Heart right ventricle (tissue), 16 donors: ENCODE results near the gene LPP. TPM values are rescaled to one million over a fixed set of nuclear protein-coding genes. Genes with fewer than 3 reads are reported as not detected.

Source experiments
- ATAC-seq, 8 donors: fragments of 200-7000 bp; cut with Tn5 transposase; one replicate each; pipeline ENCODE4 v1.9.1; 2020; ENCODE audit warnings: mild to moderate bottlenecking in 8 of 8, moderate library complexity in 8 of 8, moderate number of reproducible peaks in 1 of 8
- DNase-seq, 2 donors: peaks; one replicate each; pipeline ENCODE4 v3.0.0-alpha.2; 2020
- H3K27ac ChIP-seq, 10 donors: fragments of 200-600 bp; sonication (generic) in 2 of 10; one replicate each; pipeline versions ENCODE4 v1.5.0 to v1.8.0; 2020 to 2022; ENCODE audit warnings: mild to moderate bottlenecking in 3 of 10
- H3K27me3 ChIP-seq, 7 donors: fragments of 200-600 bp; one replicate each; pipeline ENCODE4 v1.8.0; 2021 to 2022; ENCODE audit warnings: mild to moderate bottlenecking in 2 of 7
- H3K36me3 ChIP-seq, 9 donors: fragments of 200-600 bp; sonication (generic) in 1 of 9; one replicate each; pipeline versions ENCODE4 v1.5.0 to v1.8.0; 2020 to 2022; ENCODE audit warnings: mild to moderate bottlenecking in 2 of 9
- H3K4me1 ChIP-seq, 9 donors: fragments of 200-600 bp; sonication (generic) in 1 of 9; one replicate each; pipeline versions ENCODE4 v1.5.0 to v1.8.0; 2020 to 2022; ENCODE audit warnings: mild to moderate bottlenecking in 4 of 9
- H3K4me3 ChIP-seq, 10 donors: fragments of 200-600 bp; sonication (generic) in 2 of 10; one replicate each; pipeline versions ENCODE4 v1.5.0 to v1.8.0; 2020 to 2022; ENCODE audit warnings: mild to moderate bottlenecking in 7 of 10, moderate library complexity in 2 of 10
- H3K9me3 ChIP-seq, 11 donors: fragments of 200-600 bp in 10 of 11; sonication (generic) in 2 of 11; one replicate each; pipeline versions ENCODE4 v1.5.0 to v1.8.0; 2013 to 2022; ENCODE audit warnings: mild to moderate bottlenecking in 2 of 11, control low read depth in 1 of 11, moderate library complexity in 1 of 11
- CTCF ChIP-seq, 9 donors: fragments of 200-600 bp; sonication (generic) in 2 of 9; IDR thresholded peaks; one replicate each; pipeline versions ENCODE4 v1.5.0 to v1.8.0; 2021 to 2022; ENCODE audit warnings: antibody characterized with exemption in 9 of 9, mild to moderate bottlenecking in 5 of 9, moderate library complexity in 1 of 9
- WGBS, 2 donors: extraction: QIAGEN DNeasy Blood & Tissue Kit; methylation state at CpG; one replicate each; pipeline ENCODE4 v1.1.7; 2013; ENCODE audit warnings: inconsistent platforms in 1 of 2; 5-methylcytosine and 5-hydroxymethylcytosine counted together
- intact Hi-C, 10 donors: fragments of 100-400 bp; cut with DNase I; formaldehyde crosslinking; loops; one replicate each; pipeline versions ENCODE4 v1.11.1 to v1.14.2; 2022
- polyA plus RNA-seq, 2 donors: library from polyadenylated mRNA; stranded (reverse); fragments of 200-250 nt; gene quantifications; one replicate each; pipeline ENCODE4 v1.2.3, GENCODE V29; 2013
- total RNA-seq, 10 donors: library from RNA; stranded (reverse); fragmentation: NEBNext Ultra II Directional in 3 of 10; extraction: Animal tissue kit (Norgen Biotek cat#: 25700) in 3 of 10; gene quantifications; one replicate each; pipeline versions ENCODE4 v1.2.1 to v1.2.4, GENCODE V29; 2021 to 2023
- donor health status: Arrhythmogenic right ventricular cardiomyopathy.
- donor health status: ischemic (EF 13 %, LVEDD 7.1; RV severe dilation, severe dysfunction).
- donor health status: healthy with polysubstance abuse.
- donor health status: DM: no; HTN: yes; CAD: no.
- donor health status: DM: no; HTN: no; CAD: no.
- donor health status: ischemic (EF 25% LVEDD 6.9; RV normal size, moderate dysfunction).
- donor health status: ischemic (EF 25% LVEDD 5.7; RV mildly dilated, moderate dysfunction).
- donor health status: healthy.
- donor health status: DM: yes; HTN: yes; CAD: no.
- donor health status: Ischemic cardiomyopathy.
- donor health status: ischemic (EF 35%, LVEDD 5.7; RV mildly dilated, moderate dysfunction).
- donor health status: nonischemic (EF 11% LVEDD 7.7; RV severe dilation, severe dysfunction).
- donor health status: DM: yes; HTN: yes; CAD: no.
- donor health status: PGD.
- donor health status: ischemic (EF 29% LVEDD 5.4; RV normal size, mild dysfunction).
- donor health status: nonischemic (EF 23%, LVEDD 6.1; RV moderate dilation, normal function).

LPP gene
- total and polyA plus RNA-seq, 12 donors: 8.5 to 188 (median 140) TPM

DNA sequence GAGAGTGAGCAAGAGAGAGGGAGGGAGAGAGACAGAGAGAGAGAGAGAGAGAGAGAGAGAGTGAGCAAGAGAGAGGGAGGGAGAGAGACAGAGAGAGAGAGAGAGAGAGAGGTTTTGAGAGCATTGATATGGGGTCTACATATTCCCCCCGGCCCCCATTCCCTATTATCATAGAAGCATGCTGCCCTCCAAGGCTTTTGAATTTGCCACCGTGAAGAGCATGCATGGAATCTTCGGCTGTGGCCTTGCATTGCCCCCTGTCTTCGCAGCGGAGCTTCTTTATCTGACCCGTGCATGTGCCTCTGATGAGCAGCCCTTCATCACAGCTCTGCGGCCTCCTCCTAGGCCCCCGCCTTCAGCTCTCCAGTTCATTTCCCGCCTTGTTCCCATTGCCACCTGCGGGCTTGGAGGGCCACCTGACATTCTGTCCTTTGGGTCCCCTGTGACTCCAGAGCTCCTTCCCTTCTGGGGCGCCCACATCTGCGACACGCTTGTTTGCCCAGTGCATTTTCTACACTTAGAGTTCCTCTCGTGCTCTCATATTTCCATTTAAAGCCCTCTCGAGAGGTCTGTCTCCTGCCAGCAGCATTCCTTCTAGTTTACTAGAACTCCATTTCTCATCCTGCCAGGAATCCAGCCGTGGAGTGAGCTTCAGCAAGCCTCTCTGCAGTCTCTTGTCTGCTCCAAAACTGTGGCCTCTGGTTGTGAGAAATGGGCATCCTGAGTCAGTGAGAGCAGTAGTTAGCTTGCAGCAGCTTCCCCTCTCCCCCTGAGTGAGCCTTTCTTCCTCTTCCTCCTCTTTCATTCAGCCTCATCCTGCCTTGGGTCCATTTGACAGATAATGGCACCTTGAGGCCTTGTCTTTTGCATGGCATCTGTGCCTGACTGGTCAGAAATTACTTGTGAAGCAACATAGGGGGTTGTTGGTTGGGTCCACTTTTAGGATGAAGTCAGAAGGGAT is 25.3 kb downstream of the LPP start:
- H3K27me3 ChIP-seq: no peaks in the 10 kb centered on the region
- H3K27ac ChIP-seq: peak overlapping the region; percentile 70 to 87 (median 80)
- H3K36me3 ChIP-seq: peaks cover 0 to 30% (median 0%) of the 10 kb centered on the region in 9 donors
- H3K9me3 ChIP-seq: no peaks in the 10 kb centered on the region
- WGBS, 2 donors: 35 to 44% methylated on average over 16 of the region's 16 CpGs
- H3K4me3 ChIP-seq: no peak overlapping the region
- H3K4me1 ChIP-seq: peaks cover 9 to 92% (median 43%) of the 10 kb centered on the region in 9 donors
- DNase-seq (peak in 1 of 2 donors; percentile 59), ATAC-seq (peak; percentile 49 to 86 (median 74))
- intact Hi-C loops: no loop called here
- peak in 2 of 9 donors; percentile 36 for TF ChIP-seq CTCF (IDR thresholded peaks at IDR 0.05)

- peaks cover 9 to 94% (median 43%) of the 10 kb centered on the region in 9 donors for H3K4me1 ChIP-seq
- H3K27ac ChIP-seq: peak overlapping the region; percentile 70 to 87 (median 80)
- TF ChIP-seq CTCF (IDR thresholded peaks at IDR 0.05): no peak
- H3K4me3 ChIP-seq: no peak overlapping the region
- no peaks in the 10 kb centered on the region for H3K27me3 ChIP-seq
- ATAC-seq: peak in 3 of 8 donors; percentile 12 to 35 (median 13)
- DNase-seq: no peak
- WGBS, 2 donors: 55 to 68% methylated on average over 7 of the region's 7 CpGs
- intact Hi-C loops: no loop called here
- peaks cover 0 to 27% (median 0%) of the 10 kb centered on the region in 9 donors for H3K36me3 ChIP-seq
- no peaks in the 10 kb centered on the region for H3K9me3 ChIP-seq
These were observed 26.2 kb downstream of the LPP start for GRCh38 chr3:188180114-188180513.

- intact Hi-C loops: no loop called here
- H3K27me3 ChIP-seq: no peaks in the 10 kb centered on the region
- no peaks in the 10 kb centered on the region for H3K9me3 ChIP-seq
- H3K4me1 ChIP-seq: peaks cover 9 to 86% (median 66%) of the 10 kb centered on the region in 9 donors
- peaks cover 0 to 19% (median 0%) of the 10 kb centered on the region in 9 donors for H3K36me3 ChIP-seq
- DNase-seq: no peak
- WGBS, 2 donors: 81 to 83% methylated on average over 5 of the region's 5 CpGs
- peak overlapping the region in 8 of 10 donors; percentile 27 to 88 (median 76) for H3K27ac ChIP-seq
- ATAC-seq: peak in 3 of 8 donors; percentile 27 to 76 (median 73)
- H3K4me3 ChIP-seq: no peak overlapping the region
- TF ChIP-seq CTCF (IDR thresholded peaks at IDR 0.05): no peak
These were observed 29.5 kb downstream of the LPP start for GRCh38 chr3:188183452-188183851.

GRCh38 chr3:188184160-188184559 is 30.2 kb downstream of the LPP start:
- H3K9me3 ChIP-seq: no peaks in the 10 kb centered on the region
- DNase-seq: no peak
- no peak for TF ChIP-seq CTCF (IDR thresholded peaks at IDR 0.05)
- 47 to 64% methylated on average over 3 of the region's 3 CpGs for whole genome bisulfite sequencing, 2 donors
- no peak overlapping the region for H3K4me3 ChIP-seq
- H3K27ac ChIP-seq: peak overlapping the region in 8 of 10 donors; percentile 28 to 88 (median 76)
- H3K27me3 ChIP-seq: no peaks in the 10 kb centered on the region
- peak in 5 of 8 donors; percentile 19 to 61 (median 35) for ATAC-seq
- peaks cover 7 to 85% (median 61%) of the 10 kb centered on the region in 9 donors for H3K4me1 ChIP-seq
- intact Hi-C loops: loop anchor here in 1 of 10 donors (2.0 kb wide), 1 partner anchor 73 kb away; no protein-coding TSS in a partner anchor
- peaks cover 0 to 24% (median 0%) of the 10 kb centered on the region in 9 donors for H3K36me3 ChIP-seq
